DMS53 (cell line): Measurements from ENCODE around the gene H2BK1.

ENCODE experiments used
- DNase-seq: peaks from one replicate; lab custom pipeline; 2025; lab: John Stamatoyannopoulos, UW

The H2BK1 gene

DNA sequence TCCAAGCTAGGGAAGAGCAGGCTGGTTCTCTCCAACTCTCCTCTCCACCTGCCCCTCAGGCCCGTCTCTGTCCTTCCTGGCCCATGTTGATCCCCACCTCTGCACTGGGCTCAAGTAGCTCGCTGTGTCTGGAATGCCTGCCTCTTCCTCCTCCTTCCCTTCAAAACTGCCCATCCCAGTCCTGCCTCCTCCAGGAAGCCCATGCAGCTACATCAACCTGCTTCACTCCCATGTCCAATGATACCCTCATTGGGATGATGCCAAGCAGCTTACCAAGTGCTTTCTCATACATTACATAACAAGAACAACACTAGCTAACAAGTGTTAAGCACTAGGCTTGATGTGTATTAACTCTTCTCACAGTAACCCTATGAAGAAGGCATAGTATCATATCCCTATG, 31.5 kb downstream of the H2BK1 start:
- no peak for DNase-seq

DNA sequence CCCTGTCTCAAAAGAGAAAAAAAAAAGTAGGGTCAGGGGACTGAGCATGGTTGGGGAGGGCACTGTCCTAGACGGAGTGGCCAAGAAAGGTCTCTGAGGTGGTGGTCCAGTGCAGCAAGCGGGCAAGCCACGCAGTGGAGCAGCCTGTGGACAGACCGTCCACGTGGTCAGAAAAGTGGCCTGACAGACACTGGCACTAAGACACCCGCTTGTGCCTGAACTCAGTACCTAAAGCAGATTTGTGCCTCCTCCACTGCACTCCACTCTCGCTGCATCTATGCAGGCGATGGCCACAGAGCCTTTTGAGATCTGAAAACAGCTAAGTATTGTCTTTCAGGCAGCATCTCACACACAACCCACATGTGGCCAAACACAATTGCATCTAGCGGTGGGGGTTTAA, 32.1 kb downstream of the H2BK1 start:
- DNase-seq = no peak

DNA sequence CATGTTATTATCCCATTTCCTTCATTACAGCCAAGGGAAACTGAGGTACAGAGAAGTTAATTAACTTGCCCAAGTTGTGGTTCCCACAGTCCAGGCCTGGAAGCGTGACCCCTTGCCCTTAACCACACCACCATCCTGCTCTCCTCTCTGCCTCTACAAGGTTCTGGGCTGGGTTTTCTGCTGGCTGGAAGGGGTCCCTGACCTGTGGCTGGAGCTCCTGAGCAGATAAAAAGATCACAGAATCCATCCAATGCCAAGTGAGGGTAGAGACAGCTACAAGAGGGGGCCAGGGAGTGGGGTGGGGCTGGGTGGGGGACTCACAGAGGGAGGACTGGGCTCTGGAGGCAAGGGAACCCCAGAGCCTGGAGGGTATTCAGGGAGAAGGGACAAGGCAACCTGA, 33.0 kb downstream of the H2BK1 start:
- no peak for DNase-seq

DNA sequence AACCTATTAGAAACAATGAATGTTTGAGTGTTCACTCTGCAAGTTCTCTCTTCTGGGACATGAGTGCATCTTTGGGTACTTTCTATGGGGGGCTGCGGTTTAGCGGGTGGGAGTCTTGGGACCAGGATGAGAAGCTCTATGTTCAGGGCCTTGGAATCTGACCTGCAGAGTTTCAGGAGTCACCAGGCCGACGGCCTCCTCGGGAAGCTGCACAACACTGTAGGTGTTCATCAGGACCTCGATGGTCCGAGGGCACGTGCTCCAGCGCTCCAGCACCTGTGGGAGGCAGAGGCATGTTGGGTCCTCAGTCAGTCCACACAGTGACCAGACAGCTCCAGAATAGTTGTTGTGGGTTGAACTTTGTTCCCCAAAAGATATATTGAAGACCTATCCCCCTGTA, 33.9 kb downstream of the H2BK1 start:
- DNase-seq = no peak

DNA sequence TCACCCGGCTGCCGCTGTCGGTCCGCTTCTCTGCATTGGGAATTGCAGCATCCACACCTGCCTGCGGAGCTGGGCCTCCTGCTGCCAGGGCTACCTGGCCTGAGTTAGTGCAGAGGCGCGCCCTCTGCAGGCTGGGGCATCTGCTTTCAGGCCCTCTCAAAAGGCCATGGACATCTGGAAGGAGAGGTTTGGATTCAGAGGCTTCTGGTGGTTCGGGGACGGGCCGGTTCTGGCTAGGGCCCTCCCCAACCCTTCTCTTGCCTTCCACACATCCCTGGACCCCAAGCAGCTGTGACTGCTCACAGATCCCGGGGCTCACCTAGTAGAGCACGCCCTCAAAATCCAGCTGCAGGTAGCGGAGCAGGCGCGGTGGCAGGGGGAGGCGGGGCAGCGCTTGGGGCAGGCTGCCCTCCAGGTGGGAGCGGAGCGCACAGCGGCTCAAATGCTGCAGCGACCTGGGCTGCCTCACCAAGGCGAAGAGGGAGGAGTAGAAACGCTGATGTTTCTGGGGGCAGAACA, 34.4 kb downstream of the H2BK1 start:
- DNase-seq = peak; percentile 84

DNA sequence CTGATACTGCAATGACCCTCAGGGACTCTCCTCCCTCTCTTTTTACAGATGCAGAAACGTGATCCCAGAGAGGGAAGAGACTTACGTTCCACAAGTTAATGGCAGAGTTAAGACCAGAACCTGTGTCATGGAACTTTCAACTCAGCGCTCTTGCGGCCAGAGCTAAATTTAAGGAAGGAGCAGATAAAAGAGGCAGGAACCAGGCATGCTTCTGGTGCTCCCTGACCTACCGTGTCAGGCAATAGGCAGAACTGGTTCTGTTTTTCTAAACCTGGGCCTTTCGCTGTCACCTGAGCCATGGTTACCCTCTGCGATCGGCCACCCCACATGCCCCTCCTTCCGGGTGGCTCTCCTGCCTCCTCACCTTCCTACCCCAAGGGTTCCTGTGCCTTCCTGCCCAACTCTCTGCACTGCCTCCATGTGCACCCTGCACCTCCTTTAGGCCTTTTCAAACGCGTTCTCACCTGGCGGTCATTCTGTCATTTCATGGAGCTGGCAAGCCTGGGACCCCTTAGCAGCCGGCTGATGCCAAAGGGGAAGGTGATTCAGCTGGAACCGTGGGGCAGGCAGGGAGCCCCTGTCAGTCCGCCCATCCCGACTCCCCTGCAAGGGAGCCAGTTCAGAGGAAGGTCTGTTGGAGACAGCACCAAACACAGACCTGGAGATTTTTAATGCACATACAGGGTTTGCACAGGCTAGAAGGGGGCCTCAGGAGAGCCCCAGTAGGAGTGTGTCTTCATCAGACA, 35.1 kb downstream of the H2BK1 start:
- DNase-seq = no peak

DNA sequence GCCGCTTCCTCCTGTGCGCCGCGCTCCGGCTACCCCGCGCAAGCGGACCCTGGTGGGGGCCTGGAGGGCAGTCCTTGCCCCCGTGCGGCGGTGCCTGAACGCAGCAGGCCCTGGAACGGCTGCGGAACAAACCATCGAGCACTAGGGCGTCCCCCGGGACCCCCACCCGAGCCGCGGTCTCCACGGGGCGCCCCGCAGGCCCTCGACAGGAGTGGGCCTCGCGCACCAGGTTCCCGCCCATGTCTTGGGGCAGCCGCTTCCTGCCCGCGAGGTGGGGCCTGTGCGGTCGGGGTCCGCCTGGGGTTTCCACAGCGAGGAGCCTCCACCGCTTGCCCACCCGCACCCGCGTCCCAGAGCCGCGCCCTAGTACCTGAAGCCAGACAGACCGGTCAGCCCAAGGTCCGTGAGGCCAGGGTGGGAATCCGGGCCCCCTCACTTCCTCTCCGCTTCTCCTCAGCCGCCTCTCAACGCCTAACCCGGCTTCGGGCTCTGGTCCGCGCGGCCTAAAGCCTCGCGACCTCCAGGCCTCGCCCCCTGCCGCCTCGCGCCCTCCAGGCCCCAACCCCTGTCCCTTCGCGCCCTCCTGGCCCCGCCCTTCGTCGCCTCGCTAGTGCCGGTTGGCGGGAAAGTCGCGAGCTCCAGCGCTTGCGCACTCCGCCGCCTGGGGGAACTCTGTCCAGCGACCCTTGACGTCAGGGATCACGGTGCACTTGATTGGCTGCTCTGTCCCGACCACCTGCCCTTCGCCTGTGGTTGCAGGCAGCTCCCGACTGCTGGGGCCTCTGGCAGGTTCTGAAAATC, 35.8 kb downstream of the H2BK1 start:
- DNase-seq = peak; percentile 84

DNA sequence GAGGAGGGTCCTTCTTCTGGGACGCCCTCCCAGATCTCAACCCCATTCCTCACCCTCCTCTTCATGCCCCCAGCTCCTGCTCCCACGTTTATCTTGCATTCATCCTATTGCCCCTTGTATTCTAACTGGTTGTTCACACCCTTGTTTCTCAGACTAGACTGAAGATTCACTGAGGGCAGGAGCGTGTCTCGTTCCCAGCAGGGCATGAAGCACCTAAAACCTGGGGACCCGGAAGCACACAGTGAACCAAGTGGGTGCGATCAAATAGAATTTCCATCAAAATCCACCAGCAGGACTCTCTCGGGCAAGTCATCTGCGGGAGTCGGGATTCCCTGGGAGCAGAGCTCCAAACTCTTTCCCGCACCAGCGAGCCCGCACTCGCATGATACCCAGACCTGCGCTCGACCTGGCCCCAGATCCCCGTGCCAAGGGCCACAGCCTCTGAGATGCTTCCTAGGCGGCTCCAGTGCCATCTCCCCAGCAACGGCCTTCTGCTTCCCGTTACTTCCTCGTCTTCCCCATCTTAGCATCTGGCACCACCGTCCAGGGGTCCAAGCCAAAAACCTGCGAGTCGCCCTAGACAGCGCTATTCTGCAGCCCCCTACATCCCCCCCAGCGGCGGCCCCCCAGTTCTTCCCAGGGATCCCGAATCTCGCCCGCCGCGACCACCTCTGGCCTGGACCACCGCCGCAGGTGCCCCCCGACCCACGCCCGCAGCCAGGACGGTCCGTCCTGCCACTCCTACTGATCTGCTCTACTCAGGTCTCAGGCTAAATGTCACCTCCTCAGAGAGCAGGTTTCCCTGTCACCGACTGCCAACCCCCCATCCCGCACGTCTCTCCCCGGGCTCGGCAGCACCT, 36.7 kb downstream of the H2BK1 start:
- DNase-seq = peak; percentile 55

DNA sequence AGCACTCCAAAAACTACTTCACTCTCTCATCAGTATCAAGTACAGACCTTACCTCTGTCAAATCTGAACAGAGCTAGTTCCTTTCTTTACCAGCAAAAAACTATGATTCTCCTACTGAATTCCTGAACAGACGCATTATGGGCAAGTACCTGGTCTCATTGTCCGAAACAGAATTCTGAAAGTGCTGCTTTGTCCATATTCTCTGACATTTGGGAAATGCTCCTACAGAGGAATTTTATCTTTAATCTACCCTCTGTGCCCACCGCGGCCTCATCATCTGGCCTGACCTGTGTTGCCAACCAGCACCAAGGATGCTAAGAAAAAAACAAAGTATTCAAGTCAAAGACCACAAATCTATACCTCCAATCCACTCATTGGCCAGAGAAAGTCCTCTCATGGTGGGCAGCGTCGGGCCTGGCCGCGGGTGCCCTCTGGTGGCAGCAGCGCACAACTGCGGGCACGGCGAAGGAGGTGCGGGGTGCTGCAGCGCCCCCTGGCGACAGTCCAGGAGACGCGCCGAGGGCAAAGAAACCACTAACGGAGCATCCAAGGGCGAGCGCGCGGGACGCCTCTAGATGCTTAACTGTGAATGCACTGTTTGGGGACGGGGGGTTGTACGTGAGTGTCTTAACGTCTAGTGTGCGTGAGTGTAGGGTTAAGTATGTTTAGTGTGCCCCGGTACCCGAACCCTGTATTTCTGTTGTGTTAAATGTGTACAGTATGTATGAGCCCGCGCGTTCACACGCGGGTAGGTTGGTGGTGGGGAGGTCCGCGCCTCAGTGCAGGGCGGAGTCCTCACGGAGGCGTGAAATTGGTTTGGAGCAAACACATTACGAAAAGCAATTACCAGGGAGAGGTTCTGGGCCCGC, 37.8 kb downstream of the H2BK1 start:
- peak; percentile 83 for DNase-seq

DNA sequence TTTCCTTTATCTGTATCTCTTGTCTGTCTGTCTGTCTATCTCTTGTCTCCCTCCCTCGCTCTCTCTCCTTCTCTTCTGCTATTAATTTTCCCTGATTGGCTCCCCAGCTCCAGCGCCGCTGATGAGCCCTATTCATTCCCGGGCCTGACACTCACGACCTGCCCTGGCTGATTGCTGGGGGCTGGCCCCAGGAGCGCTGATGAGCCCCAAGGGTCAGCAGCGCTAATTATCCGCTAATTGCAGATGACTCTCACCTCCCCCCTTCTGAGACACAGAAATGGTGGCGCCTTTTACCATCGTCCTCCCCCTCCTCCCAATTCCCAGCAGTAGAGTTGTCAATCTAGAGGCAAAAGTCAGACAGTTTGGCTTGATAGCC, 41.5 kb downstream of the H2BK1 start:
- no peak for DNase-seq

DNA sequence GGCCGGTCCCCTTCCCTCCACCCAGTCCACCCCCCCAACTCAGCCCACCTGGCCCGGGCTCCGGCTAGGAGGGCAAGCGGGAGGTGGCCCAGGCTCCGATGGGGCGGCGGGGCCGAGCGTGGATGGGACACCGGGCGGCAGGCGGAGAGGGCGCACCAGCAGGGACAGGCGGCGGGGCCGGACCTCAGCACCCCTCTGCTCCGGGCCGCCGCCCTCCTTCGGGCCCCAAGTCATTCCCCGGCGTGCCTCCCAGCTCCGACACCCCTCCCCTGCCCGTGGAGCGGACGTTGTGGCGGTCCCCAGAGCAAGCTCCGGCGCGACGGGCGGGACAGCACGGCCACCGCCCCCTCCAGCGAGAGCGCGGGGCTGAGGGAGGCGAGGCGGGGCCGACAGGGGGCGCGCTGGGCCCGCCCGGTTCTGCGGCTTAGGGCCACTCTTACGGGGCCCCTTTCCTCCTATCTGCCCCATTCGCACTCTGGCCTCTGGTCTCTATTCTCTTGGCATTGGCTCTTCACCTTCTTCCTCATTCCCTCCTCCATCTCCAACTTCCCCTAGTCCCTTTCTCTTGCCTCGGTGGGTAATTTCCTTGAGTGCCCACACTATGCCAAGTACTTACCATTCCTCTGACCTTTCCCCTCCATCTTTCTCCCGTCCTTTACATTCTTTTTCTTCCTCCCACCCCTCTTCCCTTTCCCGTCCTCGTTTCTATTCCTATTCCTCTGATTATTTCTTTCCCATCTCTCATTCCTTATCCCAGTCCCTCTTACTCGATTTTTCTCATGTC, 42.1 kb downstream of the H2BK1 start:
- peak; percentile 68 for DNase-seq

DNA sequence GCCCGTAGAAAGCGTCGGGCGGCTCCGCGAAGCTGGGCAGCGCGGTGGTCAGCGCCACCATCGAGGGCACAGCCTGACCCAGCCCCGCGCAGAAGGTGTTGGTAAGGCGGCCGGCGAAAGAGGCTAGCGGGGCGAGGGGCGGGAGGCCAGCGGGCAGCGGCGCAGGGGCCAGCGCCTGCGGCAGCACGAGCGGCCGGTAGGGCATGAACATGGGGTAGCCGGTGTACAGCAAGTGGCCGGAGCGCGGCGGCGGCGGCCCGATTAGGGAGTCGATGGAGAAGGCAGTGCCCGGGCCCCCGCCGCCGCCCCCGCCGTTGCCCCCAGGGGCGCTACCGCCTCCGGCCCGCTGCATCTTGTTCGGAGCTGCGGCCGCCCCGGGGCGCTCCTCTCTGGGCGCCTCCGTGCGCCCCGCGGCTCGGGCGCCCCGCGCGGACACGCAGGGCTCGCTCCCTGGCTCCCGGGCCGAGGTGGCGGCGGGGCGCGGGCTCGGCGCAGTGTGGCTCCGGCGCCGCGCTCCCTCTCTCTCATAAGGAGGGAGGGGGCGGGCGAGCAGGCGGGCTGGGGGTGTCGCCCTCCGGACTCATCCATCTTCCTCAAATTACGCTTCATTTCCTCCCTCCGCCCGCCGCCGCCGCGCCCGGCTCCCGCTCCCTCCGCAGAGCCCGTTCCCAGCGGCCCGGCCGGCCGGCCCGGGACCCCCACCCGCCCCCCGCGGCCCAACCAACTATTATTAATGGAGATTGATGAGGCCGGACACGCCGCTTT, 42.9 kb downstream of the H2BK1 start, which contains the start of gene GBX1:
GBX1 (minus strand) TSS at position 498 of the 765 bp plus-strand sequence; CDS start at position 352, 146 bp downstream.
- peak; percentile 59 for DNase-seq

DNA sequence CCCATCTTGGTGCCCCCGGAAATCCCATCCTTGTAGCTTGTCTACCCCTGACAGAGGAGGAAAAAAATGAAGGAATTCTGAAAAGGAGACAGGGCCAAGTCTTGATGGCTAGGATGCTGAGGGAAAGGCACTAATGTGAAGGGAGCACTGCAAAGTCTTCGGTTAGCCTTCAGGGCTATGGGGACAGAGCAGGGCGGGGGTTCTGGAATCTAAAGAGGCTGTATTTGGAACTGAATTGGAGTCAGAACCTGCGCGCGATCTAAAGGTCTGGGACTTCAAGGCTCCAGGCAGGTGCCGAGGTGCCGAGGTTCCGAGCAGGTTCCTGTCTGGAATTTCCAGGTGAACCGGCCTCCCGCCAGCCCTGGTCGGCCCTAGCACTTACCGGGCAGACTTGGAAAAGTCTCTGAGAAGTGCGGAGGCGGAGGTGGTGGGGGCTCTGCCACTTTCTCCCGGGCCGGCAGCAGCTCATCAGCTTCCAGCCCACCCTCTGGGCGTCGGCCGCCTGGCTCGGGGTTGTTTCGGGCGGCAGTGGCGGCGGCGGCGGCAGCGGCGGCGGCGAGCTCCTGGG, 43.6 kb downstream of the H2BK1 start:
- no peak for DNase-seq

DNA sequence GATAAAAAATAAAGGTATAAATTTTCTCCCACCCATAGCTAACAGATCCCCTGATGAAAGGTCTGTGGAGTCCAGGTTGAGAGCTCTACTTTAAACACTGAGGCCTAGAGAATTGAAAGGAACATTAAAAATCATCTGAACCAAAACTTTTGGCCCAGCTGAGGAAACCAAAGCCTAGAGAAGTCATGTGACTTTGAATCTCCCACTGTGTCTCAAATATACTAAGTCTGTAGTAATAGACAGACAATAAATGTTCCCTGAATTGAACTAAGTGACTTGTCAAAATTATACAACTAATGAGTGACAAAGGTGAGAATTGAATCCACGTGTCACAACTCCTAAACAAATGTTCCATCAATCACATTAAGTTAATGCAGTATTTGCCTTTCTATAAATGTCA, 48.5 kb downstream of the H2BK1 start:
- no peak for DNase-seq
